Measurements from ENCODE around the gene CATSPERZ. TPM values are rescaled to one million over a fixed set of nuclear protein-coding genes. Genes with fewer than 3 reads are reported as not detected.
"Not testable (repeated sequence)": the region's sequence is repeated elsewhere in the genome, so short reads cannot be mapped to it uniquely, and the experiment has no call there.

Gene CATSPERZ
- total RNA-seq, 1 donor from 2014 or later: 0.29 TPM

GRCh38 chr11:64320556-64320955 is 20.4 kb downstream of the CATSPERZ start:
- DNase-seq (ENCODE audit: low spot score): no peak

- no peak for DNase-seq (ENCODE audit: low spot score)
Observed at GRCh38 chr11:64321026-64321425, 20.9 kb downstream of the CATSPERZ start.

GRCh38 chr11:64321533-64321932 is 21.4 kb downstream of the CATSPERZ start:
- no peak for DNase-seq (ENCODE audit: low spot score)

GRCh38 chr11:64322925-64323260 is 22.7 kb downstream of the CATSPERZ start:
- no peak for DNase-seq (ENCODE audit: low spot score)

- no peak for DNase-seq (ENCODE audit: low spot score)
Observed at GRCh38 chr11:64323373-64323772, 23.2 kb downstream of the CATSPERZ start.

GRCh38 chr11:64323984-64324383 is 23.8 kb downstream of the CATSPERZ start:
- not testable (repeated sequence) for DNase-seq (ENCODE audit: low spot score)

GRCh38 chr11:64324692-64325469 is 24.7 kb downstream of the CATSPERZ start:
- no peak for DNase-seq (ENCODE audit: low spot score)

GRCh38 chr11:64327375-64327774 is 27.2 kb downstream of the CATSPERZ start:
- no peak for DNase-seq (ENCODE audit: low spot score)

- DNase-seq (ENCODE audit: low spot score): no peak
Observed at GRCh38 chr11:64327993-64328392, 27.8 kb downstream of the CATSPERZ start.

GRCh38 chr11:64330888-64331287 is 30.7 kb downstream of the CATSPERZ start:
- no peak for DNase-seq (ENCODE audit: low spot score)

GRCh38 chr11:64331569-64332371 is 31.6 kb downstream of the CATSPERZ start:
- peak; percentile 77 for DNase-seq (ENCODE audit: low spot score)

- no peak for DNase-seq (ENCODE audit: low spot score)
Observed at GRCh38 chr11:64333556-64333955, 33.4 kb downstream of the CATSPERZ start.

GRCh38 chr11:64334764-64335735 is 34.9 kb downstream of the CATSPERZ start:
- no peak for DNase-seq (ENCODE audit: low spot score)

- no peak for DNase-seq (ENCODE audit: low spot score)
Observed at GRCh38 chr11:64337538-64338249, 37.5 kb downstream of the CATSPERZ start.

GRCh38 chr11:64338716-64339115 is 38.6 kb downstream of the CATSPERZ start:
- DNase-seq (ENCODE audit: low spot score): no peak

- DNase-seq (ENCODE audit: low spot score): no peak
Observed at GRCh38 chr11:64339286-64339685, 39.1 kb downstream of the CATSPERZ start.

- DNase-seq (ENCODE audit: low spot score): peak; percentile 49
Observed at GRCh38 chr11:64339754-64340408, 39.7 kb downstream of the CATSPERZ start, which contains the start of gene CCDC88B. CCDC88B (plus strand) TSS chr11:64340204; CDS start chr11:64340267, 63 bp downstream.

GRCh38 chr11:64340671-64341335 is 40.6 kb downstream of the CATSPERZ start:
- no peak for DNase-seq (ENCODE audit: low spot score)

GRCh38 chr11:64341429-64341828 is 41.3 kb downstream of the CATSPERZ start:
- no peak for DNase-seq (ENCODE audit: low spot score)
